ENCODE data around the gene PRPF38B. TPM values are rescaled to one million over a fixed set of nuclear protein-coding genes. Genes with fewer than 3 reads are reported as not detected.
A peak's percentile ranks its signal among the peaks of the same experiment; 100 is the strongest.

PRPF38B gene
- total RNA-seq, 1 experiment from 2014 or later, result 50.5 TPM

DNA sequence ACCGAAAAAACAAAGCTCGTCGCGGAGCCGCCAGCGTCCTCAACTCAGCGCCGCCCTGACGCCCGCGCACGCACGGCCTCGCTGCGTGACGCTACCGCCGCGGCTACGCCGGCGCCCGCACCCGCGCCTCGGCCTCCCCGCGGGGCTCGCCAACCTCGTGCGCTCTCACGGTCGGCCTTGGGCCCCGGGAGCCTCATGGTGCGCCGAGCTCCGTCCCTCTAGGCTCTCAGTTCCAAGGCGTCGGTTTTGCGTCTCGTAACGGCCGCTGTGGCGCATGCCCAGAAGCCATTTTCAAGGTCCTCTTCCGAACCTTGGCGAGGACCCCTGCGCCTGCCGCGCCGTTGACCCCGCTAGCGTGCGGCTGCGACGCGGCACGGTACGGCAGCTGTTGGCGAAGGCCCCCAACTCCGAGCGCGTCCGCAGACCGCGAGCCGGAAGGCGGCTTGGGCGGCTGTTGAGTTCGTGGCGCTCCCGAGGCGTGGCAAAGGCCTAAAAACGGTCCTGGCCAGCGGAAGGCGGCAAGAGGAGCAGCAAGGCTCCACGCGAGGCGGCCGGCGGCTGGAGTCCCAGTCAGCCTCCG lies 31.0 kb upstream of the PRPF38B start, which contains the start of gene HENMT1 (continued):
- TF ChIP-seq MYBL2 (CRISPR knock-in tag; IDR thresholded peaks at IDR 0.05) (peak; percentile 98), OVOL2 (CRISPR knock-in tag; IDR thresholded peaks at IDR 0.05; ENCODE audit: borderline replicate concordance) (no peak), NR3C1 (CRISPR knock-in tag; conservative IDR thresholded peaks at IDR 0.05; ENCODE audit: low read depth) (peak; percentile 94; the same call in 1 of the 2 replicates), ZNF232 (CRISPR knock-in tag; IDR thresholded peaks at IDR 0.05) (peak; percentile 94), GRHL2 (CRISPR knock-in tag; IDR thresholded peaks at IDR 0.05; ENCODE audit: insufficient replicate concordance, severe bottlenecking) (no peak), NR1H2 (CRISPR knock-in tag; IDR thresholded peaks at IDR 0.05) (peak; percentile 63; the same call in 1 of the 2 replicates), TP53 (CRISPR knock-in tag; IDR thresholded peaks at IDR 0.05) (peak; percentile 98), ZBTB21 (CRISPR knock-in tag; IDR thresholded peaks at IDR 0.05; ENCODE audit: borderline replicate concordance) (peak; percentile 96), NR2C2 (CRISPR knock-in tag; IDR thresholded peaks at IDR 0.05) (peak; percentile 85), EMX1 (CRISPR knock-in tag; IDR thresholded peaks at IDR 0.05) (no peak), TCF7 (CRISPR knock-in tag; IDR thresholded peaks at IDR 0.05; ENCODE audit: low read depth) (peak; percentile 95), ZNF219 (CRISPR knock-in tag; IDR thresholded peaks at IDR 0.05; ENCODE audit: borderline replicate concordance) (peak; percentile 88), SP1 (CRISPR knock-in tag; conservative IDR thresholded peaks at IDR 0.05) (peak; percentile 78), FOXJ3 (CRISPR knock-in tag; IDR thresholded peaks at IDR 0.05; ENCODE audit: borderline replicate concordance) (0 out of 2 replicates have a peak, but pooled peaks have one; percentile 64), ZNF121 (CRISPR knock-in tag; IDR thresholded peaks at IDR 0.05) (no peak; the same call in 1 of the 2 replicates)
- TF ChIP-seq, protein P1, sequence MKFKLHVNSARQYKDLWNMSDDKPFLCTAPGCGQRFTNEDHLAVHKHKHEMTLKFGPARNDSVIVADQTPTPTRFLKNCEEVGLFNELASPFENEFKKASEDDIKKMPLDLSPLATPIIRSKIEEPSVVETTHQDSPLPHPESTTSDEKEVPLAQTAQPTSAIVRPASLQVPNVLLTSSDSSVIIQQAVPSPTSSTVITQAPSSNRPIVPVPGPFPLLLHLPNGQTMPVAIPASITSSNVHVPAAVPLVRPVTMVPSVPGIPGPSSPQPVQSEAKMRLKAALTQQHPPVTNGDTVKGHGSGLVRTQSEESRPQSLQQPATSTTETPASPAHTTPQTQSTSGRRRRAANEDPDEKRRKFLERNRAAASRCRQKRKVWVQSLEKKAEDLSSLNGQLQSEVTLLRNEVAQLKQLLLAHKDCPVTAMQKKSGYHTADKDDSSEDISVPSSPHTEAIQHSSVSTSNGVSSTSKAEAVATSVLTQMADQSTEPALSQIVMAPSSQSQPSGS (CRISPR knock-in tag; IDR thresholded peaks at IDR 0.05; ENCODE audit: borderline replicate concordance, low read depth), result peak; percentile 73; the same call in 1 of the 2 replicates
- TF ChIP-seq, protein P2, sequence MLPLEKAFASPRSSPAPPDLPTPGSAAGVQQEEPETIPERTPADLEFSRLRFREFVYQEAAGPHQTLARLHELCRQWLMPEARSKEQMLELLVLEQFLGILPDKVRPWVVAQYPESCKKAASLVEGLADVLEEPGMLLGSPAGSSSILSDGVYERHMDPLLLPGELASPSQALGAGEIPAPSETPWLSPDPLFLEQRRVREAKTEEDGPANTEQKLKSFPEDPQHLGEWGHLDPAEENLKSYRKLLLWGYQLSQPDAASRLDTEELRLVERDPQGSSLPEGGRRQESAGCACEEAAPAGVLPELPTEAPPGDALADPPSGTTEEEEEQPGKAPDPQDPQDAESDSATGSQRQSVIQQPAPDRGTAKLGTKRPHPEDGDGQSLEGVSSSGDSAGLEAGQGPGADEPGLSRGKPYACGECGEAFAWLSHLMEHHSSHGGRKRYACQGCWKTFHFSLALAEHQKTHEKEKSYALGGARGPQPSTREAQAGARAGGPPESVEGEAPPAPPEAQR (CRISPR knock-in tag; IDR thresholded peaks at IDR 0.05), result no peak
- TF ChIP-seq, protein P3, sequence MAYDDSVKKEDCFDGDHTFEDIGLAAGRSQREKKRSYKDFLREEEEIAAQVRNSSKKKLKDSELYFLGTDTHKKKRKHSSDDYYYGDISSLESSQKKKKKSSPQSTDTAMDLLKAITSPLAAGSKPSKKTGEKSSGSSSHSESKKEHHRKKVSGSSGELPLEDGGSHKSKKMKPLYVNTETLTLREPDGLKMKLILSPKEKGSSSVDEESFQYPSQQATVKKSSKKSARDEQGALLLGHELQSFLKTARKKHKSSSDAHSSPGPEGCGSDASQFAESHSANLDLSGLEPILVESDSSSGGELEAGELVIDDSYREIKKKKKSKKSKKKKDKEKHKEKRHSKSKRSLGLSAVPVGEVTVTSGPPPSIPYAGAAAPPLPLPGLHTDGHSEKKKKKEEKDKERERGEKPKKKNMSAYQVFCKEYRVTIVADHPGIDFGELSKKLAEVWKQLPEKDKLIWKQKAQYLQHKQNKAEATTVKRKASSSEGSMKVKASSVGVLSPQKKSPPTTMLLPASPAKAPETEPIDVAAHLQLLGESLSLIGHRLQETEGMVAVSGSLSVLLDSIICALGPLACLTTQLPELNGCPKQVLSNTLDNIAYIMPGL (CRISPR knock-in tag; IDR thresholded peaks at IDR 0.05), result peak; percentile 91
- TF ChIP-seq, protein P4, sequence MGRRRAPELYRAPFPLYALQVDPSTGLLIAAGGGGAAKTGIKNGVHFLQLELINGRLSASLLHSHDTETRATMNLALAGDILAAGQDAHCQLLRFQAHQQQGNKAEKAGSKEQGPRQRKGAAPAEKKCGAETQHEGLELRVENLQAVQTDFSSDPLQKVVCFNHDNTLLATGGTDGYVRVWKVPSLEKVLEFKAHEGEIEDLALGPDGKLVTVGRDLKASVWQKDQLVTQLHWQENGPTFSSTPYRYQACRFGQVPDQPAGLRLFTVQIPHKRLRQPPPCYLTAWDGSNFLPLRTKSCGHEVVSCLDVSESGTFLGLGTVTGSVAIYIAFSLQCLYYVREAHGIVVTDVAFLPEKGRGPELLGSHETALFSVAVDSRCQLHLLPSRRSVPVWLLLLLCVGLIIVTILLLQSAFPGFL (CRISPR knock-in tag; IDR thresholded peaks at IDR 0.05; ENCODE audit: borderline replicate concordance), result 0 out of 2 replicates have a peak, but pooled peaks have one; percentile 17
- TF ChIP-seq, protein P5, sequence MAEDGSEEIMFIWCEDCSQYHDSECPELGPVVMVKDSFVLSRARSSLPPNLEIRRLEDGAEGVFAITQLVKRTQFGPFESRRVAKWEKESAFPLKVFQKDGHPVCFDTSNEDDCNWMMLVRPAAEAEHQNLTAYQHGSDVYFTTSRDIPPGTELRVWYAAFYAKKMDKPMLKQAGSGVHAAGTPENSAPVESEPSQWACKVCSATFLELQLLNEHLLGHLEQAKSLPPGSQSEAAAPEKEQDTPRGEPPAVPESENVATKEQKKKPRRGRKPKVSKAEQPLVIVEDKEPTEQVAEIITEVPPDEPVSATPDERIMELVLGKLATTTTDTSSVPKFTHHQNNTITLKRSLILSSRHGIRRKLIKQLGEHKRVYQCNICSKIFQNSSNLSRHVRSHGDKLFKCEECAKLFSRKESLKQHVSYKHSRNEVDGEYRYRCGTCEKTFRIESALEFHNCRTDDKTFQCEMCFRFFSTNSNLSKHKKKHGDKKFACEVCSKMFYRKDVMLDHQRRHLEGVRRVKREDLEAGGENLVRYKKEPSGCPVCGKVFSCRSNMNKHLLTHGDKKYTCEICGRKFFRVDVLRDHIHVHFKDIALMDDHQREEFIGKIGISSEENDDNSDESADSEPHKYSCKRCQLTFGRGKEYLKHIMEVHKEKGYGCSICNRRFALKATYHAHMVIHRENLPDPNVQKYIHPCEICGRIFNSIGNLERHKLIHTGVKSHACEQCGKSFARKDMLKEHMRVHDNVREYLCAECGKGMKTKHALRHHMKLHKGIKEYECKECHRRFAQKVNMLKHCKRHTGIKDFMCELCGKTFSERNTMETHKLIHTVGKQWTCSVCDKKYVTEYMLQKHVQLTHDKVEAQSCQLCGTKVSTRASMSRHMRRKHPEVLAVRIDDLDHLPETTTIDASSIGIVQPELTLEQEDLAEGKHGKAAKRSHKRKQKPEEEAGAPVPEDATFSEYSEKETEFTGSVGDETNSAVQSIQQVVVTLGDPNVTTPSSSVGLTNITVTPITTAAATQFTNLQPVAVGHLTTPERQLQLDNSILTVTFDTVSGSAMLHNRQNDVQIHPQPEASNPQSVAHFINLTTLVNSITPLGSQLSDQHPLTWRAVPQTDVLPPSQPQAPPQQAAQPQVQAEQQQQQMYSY (CRISPR knock-in tag; IDR thresholded peaks at IDR 0.05), result peak; percentile 64
- TF ChIP-seq, protein P6, sequence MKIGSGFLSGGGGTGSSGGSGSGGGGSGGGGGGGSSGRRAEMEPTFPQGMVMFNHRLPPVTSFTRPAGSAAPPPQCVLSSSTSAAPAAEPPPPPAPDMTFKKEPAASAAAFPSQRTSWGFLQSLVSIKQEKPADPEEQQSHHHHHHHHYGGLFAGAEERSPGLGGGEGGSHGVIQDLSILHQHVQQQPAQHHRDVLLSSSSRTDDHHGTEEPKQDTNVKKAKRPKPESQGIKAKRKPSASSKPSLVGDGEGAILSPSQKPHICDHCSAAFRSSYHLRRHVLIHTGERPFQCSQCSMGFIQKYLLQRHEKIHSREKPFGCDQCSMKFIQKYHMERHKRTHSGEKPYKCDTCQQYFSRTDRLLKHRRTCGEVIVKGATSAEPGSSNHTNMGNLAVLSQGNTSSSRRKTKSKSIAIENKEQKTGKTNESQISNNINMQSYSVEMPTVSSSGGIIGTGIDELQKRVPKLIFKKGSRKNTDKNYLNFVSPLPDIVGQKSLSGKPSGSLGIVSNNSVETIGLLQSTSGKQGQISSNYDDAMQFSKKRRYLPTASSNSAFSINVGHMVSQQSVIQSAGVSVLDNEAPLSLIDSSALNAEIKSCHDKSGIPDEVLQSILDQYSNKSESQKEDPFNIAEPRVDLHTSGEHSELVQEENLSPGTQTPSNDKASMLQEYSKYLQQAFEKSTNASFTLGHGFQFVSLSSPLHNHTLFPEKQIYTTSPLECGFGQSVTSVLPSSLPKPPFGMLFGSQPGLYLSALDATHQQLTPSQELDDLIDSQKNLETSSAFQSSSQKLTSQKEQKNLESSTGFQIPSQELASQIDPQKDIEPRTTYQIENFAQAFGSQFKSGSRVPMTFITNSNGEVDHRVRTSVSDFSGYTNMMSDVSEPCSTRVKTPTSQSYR (CRISPR knock-in tag; IDR thresholded peaks at IDR 0.05), result peak; percentile 94
- TF ChIP-seq, protein P7, sequence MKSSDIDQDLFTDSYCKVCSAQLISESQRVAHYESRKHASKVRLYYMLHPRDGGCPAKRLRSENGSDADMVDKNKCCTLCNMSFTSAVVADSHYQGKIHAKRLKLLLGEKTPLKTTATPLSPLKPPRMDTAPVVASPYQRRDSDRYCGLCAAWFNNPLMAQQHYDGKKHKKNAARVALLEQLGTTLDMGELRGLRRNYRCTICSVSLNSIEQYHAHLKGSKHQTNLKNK (CRISPR knock-in tag; IDR thresholded peaks at IDR 0.05), result no peak
- TF ChIP-seq, protein P8, sequence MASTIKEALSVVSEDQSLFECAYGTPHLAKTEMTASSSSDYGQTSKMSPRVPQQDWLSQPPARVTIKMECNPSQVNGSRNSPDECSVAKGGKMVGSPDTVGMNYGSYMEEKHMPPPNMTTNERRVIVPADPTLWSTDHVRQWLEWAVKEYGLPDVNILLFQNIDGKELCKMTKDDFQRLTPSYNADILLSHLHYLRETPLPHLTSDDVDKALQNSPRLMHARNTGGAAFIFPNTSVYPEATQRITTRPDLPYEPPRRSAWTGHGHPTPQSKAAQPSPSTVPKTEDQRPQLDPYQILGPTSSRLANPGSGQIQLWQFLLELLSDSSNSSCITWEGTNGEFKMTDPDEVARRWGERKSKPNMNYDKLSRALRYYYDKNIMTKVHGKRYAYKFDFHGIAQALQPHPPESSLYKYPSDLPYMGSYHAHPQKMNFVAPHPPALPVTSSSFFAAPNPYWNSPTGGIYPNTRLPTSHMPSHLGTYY (CRISPR knock-in tag; IDR thresholded peaks at IDR 0.05), result no peak

Data from WTC11 (cell line).